Glutamatergic neuron (in vitro differentiated cells): Measurements from ENCODE around the gene IFT52. TPM values are rescaled to one million over a fixed set of nuclear protein-coding genes. Genes with fewer than 3 reads are reported as not detected.

ENCODE experiments used
- DNase-seq: peaks from one replicate; pipeline ENCODE4 v3.0.0; 2022
- H3K27ac Mint-ChIP-seq: one replicate; pipeline ENCODE4 v1.8.0; 2020; ENCODE audit warnings: mild to moderate bottlenecking, mixed read lengths, inconsistent platforms; ENCODE audit not compliant: unreplicated experiment
- H3K27me3 Mint-ChIP-seq: one replicate; pipeline ENCODE4 v1.8.0; 2020; ENCODE audit warnings: mild to moderate bottlenecking, moderate library complexity, mixed read lengths, inconsistent platforms; ENCODE audit not compliant: unreplicated experiment
- H3K36me3 Mint-ChIP-seq: one replicate; pipeline ENCODE4 v1.8.0; 2020; ENCODE audit warnings: mild to moderate bottlenecking, mixed read lengths, inconsistent platforms; ENCODE audit not compliant: unreplicated experiment
- H3K4me1 Mint-ChIP-seq: one replicate; pipeline ENCODE4 v1.8.0; 2020; ENCODE audit warnings: mild to moderate bottlenecking, low read depth, mixed read lengths, inconsistent platforms; ENCODE audit not compliant: unreplicated experiment
- H3K4me3 Mint-ChIP-seq: one replicate; pipeline ENCODE4 v1.8.0; 2020; ENCODE audit warnings: mild to moderate bottlenecking, mixed read lengths, inconsistent platforms; ENCODE audit not compliant: unreplicated experiment
- H3K9me3 Mint-ChIP-seq: one replicate; pipeline ENCODE4 v1.8.0; 2020; ENCODE audit warnings: mild to moderate bottlenecking, moderate library complexity, mixed read lengths, inconsistent platforms; ENCODE audit not compliant: unreplicated experiment
- total RNA-seq: library from RNA; stranded (reverse); fragmentation: NEBNext Ultra II Directional; extraction: Animal tissue kit (Norgen Biotek cat#: 25700); gene quantifications from one replicate; pipeline ENCODE4 v1.2.1, GENCODE V29; 2021; ENCODE audit not compliant: unreplicated experiment
- TF ChIP-seq, protein P1 (sequence below): fragments of 200-600 bp; sonication (generic); IDR thresholded peaks from one replicate; pipeline ENCODE4 v1.5.0; 2021; ENCODE audit not compliant: partially characterized antibody, unreplicated experiment

The IFT52 gene
- total RNA-seq, 1 donor from 2014 or later, result 40.3 TPM

DNA sequence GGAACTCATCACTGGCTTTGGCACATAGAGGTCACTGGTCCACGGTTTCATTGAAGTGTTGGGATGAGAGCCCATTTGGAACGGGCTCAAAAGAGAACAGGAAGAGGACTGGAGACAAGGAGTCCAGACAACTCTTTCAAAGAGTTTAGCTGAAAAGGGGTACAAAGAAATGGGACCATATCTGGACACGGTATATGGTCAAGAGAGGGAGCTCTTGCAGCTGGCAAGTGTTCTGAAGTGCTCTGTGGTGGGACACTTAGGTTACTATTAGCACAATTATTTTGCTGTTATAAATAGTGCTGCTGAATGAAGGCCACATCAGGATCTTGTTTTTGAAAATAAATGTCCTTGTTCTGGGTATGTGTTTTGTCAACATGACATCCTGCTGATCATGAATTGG, 27.3 kb upstream of the IFT52 start:
- H3K9me3 Mint-ChIP-seq, result no peaks in the 10 kb centered on the region
- no peak overlapping the region for H3K27ac Mint-ChIP-seq
- peaks cover 4% of the 10 kb centered on the region for H3K4me1 Mint-ChIP-seq
- TF ChIP-seq, protein P1, sequence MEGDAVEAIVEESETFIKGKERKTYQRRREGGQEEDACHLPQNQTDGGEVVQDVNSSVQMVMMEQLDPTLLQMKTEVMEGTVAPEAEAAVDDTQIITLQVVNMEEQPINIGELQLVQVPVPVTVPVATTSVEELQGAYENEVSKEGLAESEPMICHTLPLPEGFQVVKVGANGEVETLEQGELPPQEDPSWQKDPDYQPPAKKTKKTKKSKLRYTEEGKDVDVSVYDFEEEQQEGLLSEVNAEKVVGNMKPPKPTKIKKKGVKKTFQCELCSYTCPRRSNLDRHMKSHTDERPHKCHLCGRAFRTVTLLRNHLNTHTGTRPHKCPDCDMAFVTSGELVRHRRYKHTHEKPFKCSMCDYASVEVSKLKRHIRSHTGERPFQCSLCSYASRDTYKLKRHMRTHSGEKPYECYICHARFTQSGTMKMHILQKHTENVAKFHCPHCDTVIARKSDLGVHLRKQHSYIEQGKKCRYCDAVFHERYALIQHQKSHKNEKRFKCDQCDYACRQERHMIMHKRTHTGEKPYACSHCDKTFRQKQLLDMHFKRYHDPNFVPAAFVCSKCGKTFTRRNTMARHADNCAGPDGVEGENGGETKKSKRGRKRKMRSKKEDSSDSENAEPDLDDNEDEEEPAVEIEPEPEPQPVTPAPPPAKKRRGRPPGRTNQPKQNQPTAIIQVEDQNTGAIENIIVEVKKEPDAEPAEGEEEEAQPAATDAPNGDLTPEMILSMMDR, result no peak
- H3K4me3 Mint-ChIP-seq, result no peak overlapping the region
- H3K27me3 Mint-ChIP-seq, result peaks cover 5% of the 10 kb centered on the region
- no peaks in the 10 kb centered on the region for H3K36me3 Mint-ChIP-seq
- DNase-seq, result no peak

DNA sequence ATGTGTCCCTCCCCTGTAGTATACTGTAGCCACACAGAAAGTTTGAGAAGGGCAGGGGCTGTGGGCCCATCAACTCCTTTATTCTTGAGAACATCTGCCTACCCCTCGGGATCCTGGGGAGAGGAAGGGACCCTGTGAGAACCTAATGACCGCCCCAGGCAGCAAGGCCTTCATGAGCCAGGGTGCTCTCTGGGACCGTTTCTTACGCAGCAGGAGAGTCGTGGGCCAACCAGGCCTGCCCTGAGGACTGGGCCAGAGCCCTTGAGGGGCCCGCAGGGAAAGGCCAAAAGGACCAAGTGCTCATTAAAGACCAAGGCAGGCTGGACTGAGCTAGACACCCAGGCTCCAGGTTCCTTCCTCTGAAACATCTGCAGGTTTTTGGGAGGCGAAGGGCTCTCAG, 26.7 kb upstream of the IFT52 start:
- DNase-seq, result no peak
- H3K27me3 Mint-ChIP-seq, result peaks cover 9% of the 10 kb centered on the region
- no peaks in the 10 kb centered on the region for H3K36me3 Mint-ChIP-seq
- TF ChIP-seq, protein P1, result no peak
- no peak overlapping the region for H3K27ac Mint-ChIP-seq
- H3K4me1 Mint-ChIP-seq, result peaks cover 4% of the 10 kb centered on the region
- H3K9me3 Mint-ChIP-seq, result no peaks in the 10 kb centered on the region
- no peak overlapping the region for H3K4me3 Mint-ChIP-seq

DNA sequence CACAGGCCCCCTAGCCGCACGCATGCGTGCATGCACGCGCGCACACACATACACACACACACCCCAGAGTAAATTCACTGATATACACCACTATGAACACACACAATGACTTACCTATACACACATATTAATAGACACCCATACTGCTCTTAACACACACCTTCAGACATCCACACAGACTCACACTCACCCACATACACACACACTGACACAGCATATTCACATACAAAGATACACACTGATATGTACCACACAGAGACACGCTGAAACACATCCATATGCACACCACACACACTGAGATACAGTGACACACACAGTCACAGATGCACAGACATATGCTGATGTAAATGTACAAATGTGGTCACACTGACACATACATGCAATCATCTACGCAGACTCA, 26.3 kb upstream of the IFT52 start:
- Mint-ChIP-seq H3K9me3 (no peaks in the 10 kb centered on the region), H3K36me3 (no peaks in the 10 kb centered on the region), H3K27me3 (peaks cover 9% of the 10 kb centered on the region), H3K4me3 (no peak overlapping the region), H3K4me1 (peaks cover 4% of the 10 kb centered on the region), H3K27ac (peak overlapping the region; percentile 3)
- no peak for DNase-seq
- TF ChIP-seq, protein P1, result no peak

DNA sequence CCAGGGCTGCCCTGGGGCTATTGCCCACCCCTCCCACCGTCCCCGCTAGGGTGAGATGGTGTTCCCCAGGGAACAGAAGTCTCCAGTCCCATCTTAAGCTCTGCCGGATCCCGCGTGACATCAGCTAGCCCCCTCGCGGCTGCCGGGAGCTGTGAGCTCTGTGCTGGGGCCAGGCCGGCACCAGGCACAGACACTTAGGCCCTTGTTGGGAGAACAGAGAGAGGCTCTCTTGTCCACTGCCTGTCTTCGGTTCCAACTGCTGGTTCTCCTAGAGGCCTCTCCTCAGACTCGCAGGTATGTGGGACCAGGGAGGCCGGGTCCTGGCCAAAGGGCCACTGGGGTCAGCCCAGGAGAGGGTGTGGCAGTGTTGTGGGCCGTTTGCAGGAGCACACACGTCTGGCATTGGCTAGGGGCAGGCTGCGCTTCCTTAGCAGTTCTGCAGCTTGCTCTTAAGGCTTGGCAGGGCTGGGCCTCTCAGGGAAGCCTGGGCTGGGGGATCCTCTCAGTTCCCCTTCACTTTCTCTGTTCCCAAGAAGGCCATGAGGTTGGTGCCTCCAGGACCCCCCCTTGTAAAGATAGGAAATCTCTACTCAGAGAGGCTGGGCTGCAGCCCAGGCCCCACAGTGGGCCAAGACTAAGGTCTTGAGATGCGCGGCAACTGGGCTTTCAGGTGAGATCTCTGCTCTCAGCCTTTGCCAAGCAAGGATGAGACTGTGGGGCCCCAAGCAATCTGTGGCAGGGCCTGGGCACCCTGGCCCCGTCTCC, 25.6 kb upstream of the IFT52 start:
- H3K9me3 Mint-ChIP-seq, result no peaks in the 10 kb centered on the region
- H3K27me3 Mint-ChIP-seq, result peaks cover 9% of the 10 kb centered on the region
- no peak overlapping the region for H3K27ac Mint-ChIP-seq
- DNase-seq, result no peak
- H3K4me3 Mint-ChIP-seq, result no peak overlapping the region
- no peaks in the 10 kb centered on the region for H3K36me3 Mint-ChIP-seq
- TF ChIP-seq, protein P1, result no peak
- peaks cover 4% of the 10 kb centered on the region for H3K4me1 Mint-ChIP-seq

DNA sequence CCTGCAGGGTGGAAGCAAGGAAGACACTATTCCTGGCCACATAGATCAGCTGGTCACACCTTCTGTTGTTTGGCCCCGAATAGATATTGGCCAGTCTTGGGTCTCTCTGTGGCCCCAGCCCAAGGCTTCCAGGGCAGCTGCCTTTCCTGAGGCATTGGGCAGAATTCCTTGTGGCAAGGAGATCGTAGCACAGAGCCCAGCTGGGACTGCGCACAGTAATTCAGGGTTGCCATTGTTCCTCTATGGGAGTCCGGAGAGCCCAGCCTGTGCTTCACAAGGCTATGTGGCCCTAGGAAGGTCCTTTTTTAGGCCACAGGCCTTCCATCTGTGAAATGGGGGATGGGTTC, 25.0 kb upstream of the IFT52 start:
- Mint-ChIP-seq H3K36me3 (no peaks in the 10 kb centered on the region), H3K4me1 (peaks cover 4% of the 10 kb centered on the region), H3K9me3 (no peaks in the 10 kb centered on the region), H3K4me3 (no peak overlapping the region), H3K27ac (no peak overlapping the region), H3K27me3 (peaks cover 9% of the 10 kb centered on the region)
- no peak for DNase-seq
- TF ChIP-seq, protein P1, result no peak
